HepG2 (cell line): ENCODE measurements around the gene GATD1. TPM values are rescaled to one million over a fixed set of nuclear protein-coding genes. Genes with fewer than 3 reads are reported as not detected.

Experiments used
- HNF4A ChIP-seq: sonication (generic); formaldehyde crosslinking; IDR thresholded peaks from 2 replicates; pipeline ENCODE4 v1.4.0; 2020; ENCODE audit warnings: missing genetic modification reagents
- HNRNPLL ChIP-seq: fragments of 200-400 bp; formaldehyde crosslinking; IDR thresholded peaks from 2 replicates; pipeline ENCODE4 v1.6.1; 2017; ENCODE audit warnings: mild to moderate bottlenecking, low read depth, low read length; ENCODE audit not compliant: poor library complexity, severe bottlenecking
- NR2F2 ChIP-seq: IDR thresholded peaks from 2 replicates; pipeline ENCODE4 v1.6.1; 2012; ENCODE audit warnings: low read depth, inconsistent platforms, borderline replicate concordance
- RBFOX2 ChIP-seq: fragments of 200-400 bp; formaldehyde crosslinking; IDR thresholded peaks from 2 replicates; pipeline ENCODE4 v1.6.1; 2017; ENCODE audit warnings: low read depth, mild to moderate bottlenecking, low read length
- SALL1 ChIP-seq: sonication (generic); formaldehyde crosslinking; IDR thresholded peaks from 2 replicates; pipeline ENCODE4 v1.8.0; 2022; ENCODE audit warnings: mild to moderate bottlenecking, missing genetic modification reagents
- SIX4 ChIP-seq: sonication (generic); formaldehyde crosslinking; IDR thresholded peaks from 2 replicates; pipeline ENCODE4 v1.4.0; 2020; ENCODE audit warnings: missing genetic modification reagents
- ZFAT ChIP-seq: sonication (generic); formaldehyde crosslinking; conservative IDR thresholded peaks from 2 replicates; pipeline ENCODE4 v1.8.1; 2023; ENCODE audit warnings: missing genetic modification reagents, inconsistent platforms
- ZNF17 ChIP-seq: sonication (generic); formaldehyde crosslinking; IDR thresholded peaks from 2 replicates; pipeline ENCODE4 v1.5.0; 2020; ENCODE audit warnings: mild to moderate bottlenecking, missing genetic modification reagents
- ZNF749 ChIP-seq: sonication (generic); formaldehyde crosslinking; IDR thresholded peaks from 2 replicates; pipeline ENCODE4 v1.8.0; 2022; ENCODE audit warnings: mild to moderate bottlenecking, missing genetic modification reagents, moderate library complexity, borderline replicate concordance
- ZSCAN25 ChIP-seq: sonication (generic); formaldehyde crosslinking; IDR thresholded peaks from 2 replicates; pipeline ENCODE4 v1.8.0; 2022; ENCODE audit warnings: mild to moderate bottlenecking, missing genetic modification reagents
- polyA plus RNA-seq, 8 experiments: library from polyadenylated mRNA; depleted of rRNA in 3 of 8; stranded (reverse) in 7 of 8; unstranded in 1 of 8; fragments of >200 nt; fragmentation: Illumina TruSeq in 4 of 8; extraction: Trizol in 4 of 8; gene quantifications; 2 replicates each; pipeline versions ENCODE4 v1.2.1 to v1.2.3, GENCODE V29; 2011 to 2016; ENCODE audit warnings: low read depth in 4 of 8, missing spikeins in 1 of 8, mixed read lengths in 1 of 8; ENCODE audit not compliant: insufficient read depth in 1 of 8
- total RNA-seq, 5 experiments: library from RNA; depleted of rRNA; stranded (reverse); fragments of >200 nt; fragmentation: Illumina TruSeq; extraction: Trizol; gene quantifications; 2 replicates each; pipeline ENCODE4 v1.2.3, GENCODE V29; 2016; ENCODE audit warnings: low read depth in 1 of 5
- TF ChIP-seq, protein P1 (sequence below): sonication (generic); formaldehyde crosslinking; IDR thresholded peaks from 2 replicates; pipeline ENCODE4 v1.9.0; 2022; ENCODE audit warnings: missing genetic modification reagents, mild to moderate bottlenecking, borderline replicate concordance
- TF ChIP-seq, protein P2 (sequence below): sonication (generic); formaldehyde crosslinking; IDR thresholded peaks from 2 replicates; pipeline ENCODE4 v1.5.1; 2020; ENCODE audit warnings: mild to moderate bottlenecking, missing genetic modification reagents, moderate library complexity
- TF ChIP-seq, protein P3 (sequence below): sonication (generic); formaldehyde crosslinking; IDR thresholded peaks from 2 replicates; pipeline ENCODE4 v1.4.0; 2020; ENCODE audit warnings: mild to moderate bottlenecking, missing genetic modification reagents
- TF ChIP-seq, protein P4 (sequence below): IDR thresholded peaks from 2 replicates; pipeline ENCODE4 v1.6.1; 2016; ENCODE audit warnings: missing genetic modification reagents, missing compliant biosample characterization
- TF ChIP-seq, protein P5 (sequence below): sonication (generic); formaldehyde crosslinking; IDR thresholded peaks from 2 replicates; pipeline ENCODE4 v1.4.0; 2020; ENCODE audit warnings: missing genetic modification reagents
- TF ChIP-seq, protein P6 (sequence below): sonication (generic); formaldehyde crosslinking; IDR thresholded peaks from 2 replicates; pipeline ENCODE4 v1.8.1; 2023; ENCODE audit warnings: mild to moderate bottlenecking, moderate library complexity, missing genetic modification reagents
- TF ChIP-seq, protein P7 (sequence below): sonication (generic); formaldehyde crosslinking; IDR thresholded peaks from 2 replicates; pipeline ENCODE4 v1.5.1; 2020; ENCODE audit warnings: mild to moderate bottlenecking, moderate library complexity, missing genetic modification reagents

GATD1 gene
- total and polyA plus RNA-seq, 2 of the 13 experiments (the other 11 are each of a cell fraction or from before 2014, with no cell fraction given), result 31.3 to 60.5 TPM

DNA sequence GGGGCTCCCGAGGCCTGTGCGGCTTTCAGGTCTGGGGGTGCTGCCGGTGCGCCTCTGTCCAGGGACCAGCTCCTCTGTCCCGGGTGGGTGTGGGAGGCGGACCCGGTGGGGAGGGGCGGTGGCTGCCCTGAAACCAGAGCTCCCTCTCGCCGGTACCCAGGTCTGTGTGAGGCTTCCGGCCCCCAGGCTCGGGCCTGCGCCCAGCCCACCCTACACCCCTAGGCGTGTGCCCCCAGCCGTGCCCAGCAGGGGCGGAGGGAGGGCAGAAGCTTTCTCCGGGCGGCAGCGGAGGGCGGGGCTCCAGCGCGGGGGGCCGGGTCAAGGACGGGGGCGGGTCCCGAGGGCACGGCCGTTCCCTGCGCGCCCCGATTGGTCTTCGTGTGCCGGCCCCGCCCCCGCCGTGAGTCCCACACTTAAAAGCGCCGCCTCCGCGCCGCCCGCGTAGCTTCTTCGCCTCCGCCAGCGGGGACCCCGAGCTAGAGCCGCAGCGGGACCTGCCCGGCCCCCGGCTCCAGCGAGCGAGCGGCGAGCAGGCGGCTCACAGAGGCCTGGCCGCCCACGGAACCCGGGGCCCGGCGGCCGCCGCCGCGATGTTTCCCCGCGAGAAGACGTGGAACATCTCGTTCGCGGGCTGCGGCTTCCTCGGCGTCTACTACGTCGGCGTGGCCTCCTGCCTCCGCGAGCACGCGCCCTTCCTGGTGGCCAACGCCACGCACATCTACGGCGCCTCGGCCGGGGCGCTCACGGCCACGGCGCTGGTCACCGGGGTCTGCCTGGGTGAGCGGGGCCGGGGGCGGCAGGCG lies 42.0 kb upstream of the GATD1 start (continued):
- TF ChIP-seq, protein P1, sequence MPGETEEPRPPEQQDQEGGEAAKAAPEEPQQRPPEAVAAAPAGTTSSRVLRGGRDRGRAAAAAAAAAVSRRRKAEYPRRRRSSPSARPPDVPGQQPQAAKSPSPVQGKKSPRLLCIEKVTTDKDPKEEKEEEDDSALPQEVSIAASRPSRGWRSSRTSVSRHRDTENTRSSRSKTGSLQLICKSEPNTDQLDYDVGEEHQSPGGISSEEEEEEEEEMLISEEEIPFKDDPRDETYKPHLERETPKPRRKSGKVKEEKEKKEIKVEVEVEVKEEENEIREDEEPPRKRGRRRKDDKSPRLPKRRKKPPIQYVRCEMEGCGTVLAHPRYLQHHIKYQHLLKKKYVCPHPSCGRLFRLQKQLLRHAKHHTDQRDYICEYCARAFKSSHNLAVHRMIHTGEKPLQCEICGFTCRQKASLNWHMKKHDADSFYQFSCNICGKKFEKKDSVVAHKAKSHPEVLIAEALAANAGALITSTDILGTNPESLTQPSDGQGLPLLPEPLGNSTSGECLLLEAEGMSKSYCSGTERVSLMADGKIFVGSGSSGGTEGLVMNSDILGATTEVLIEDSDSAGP (CRISPR knock-in tag), result peak; percentile 86; the same call in 1 of the 2 replicates
- 0 out of 2 replicates have a peak, but pooled peaks have one; percentile 61 for TF ChIP-seq ZNF749 (CRISPR knock-in tag)
- TF ChIP-seq, protein P2, sequence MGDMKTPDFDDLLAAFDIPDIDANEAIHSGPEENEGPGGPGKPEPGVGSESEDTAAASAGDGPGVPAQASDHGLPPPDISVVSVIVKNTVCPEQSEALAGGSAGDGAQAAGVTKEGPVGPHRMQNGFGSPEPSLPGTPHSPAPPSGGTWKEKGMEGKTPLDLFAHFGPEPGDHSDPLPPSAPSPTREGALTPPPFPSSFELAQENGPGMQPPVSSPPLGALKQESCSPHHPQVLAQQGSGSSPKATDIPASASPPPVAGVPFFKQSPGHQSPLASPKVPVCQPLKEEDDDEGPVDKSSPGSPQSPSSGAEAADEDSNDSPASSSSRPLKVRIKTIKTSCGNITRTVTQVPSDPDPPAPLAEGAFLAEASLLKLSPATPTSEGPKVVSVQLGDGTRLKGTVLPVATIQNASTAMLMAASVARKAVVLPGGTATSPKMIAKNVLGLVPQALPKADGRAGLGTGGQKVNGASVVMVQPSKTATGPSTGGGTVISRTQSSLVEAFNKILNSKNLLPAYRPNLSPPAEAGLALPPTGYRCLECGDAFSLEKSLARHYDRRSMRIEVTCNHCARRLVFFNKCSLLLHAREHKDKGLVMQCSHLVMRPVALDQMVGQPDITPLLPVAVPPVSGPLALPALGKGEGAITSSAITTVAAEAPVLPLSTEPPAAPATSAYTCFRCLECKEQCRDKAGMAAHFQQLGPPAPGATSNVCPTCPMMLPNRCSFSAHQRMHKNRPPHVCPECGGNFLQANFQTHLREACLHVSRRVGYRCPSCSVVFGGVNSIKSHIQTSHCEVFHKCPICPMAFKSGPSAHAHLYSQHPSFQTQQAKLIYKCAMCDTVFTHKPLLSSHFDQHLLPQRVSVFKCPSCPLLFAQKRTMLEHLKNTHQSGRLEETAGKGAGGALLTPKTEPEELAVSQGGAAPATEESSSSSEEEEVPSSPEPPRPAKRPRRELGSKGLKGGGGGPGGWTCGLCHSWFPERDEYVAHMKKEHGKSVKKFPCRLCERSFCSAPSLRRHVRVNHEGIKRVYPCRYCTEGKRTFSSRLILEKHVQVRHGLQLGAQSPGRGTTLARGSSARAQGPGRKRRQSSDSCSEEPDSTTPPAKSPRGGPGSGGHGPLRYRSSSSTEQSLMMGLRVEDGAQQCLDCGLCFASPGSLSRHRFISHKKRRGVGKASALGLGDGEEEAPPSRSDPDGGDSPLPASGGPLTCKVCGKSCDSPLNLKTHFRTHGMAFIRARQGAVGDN (CRISPR knock-in tag), result peak; percentile 61
- no peak for TF ChIP-seq HNF4A (CRISPR knock-in tag)
- TF ChIP-seq, protein P3, sequence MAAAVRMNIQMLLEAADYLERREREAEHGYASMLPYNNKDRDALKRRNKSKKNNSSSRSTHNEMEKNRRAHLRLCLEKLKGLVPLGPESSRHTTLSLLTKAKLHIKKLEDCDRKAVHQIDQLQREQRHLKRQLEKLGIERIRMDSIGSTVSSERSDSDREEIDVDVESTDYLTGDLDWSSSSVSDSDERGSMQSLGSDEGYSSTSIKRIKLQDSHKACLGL, result 0 out of 2 replicates have a peak, but pooled peaks have one; percentile 20
- TF ChIP-seq, protein P4, sequence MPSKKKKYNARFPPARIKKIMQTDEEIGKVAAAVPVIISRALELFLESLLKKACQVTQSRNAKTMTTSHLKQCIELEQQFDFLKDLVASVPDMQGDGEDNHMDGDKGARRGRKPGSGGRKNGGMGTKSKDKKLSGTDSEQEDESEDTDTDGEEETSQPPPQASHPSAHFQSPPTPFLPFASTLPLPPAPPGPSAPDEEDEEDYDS (CRISPR knock-in tag), result peak; percentile 97
- TF ChIP-seq SIX4 (CRISPR knock-in tag), result no peak
- TF ChIP-seq NR2F2, result peak; percentile 20; the same call in 1 of the 2 replicates
- peak; percentile 38; the same call in 1 of the 2 replicates for TF ChIP-seq SALL1
- no peak for TF ChIP-seq ZFAT
- peak; percentile 56 for TF ChIP-seq ZSCAN25 (CRISPR knock-in tag)
- TF ChIP-seq, protein P5, sequence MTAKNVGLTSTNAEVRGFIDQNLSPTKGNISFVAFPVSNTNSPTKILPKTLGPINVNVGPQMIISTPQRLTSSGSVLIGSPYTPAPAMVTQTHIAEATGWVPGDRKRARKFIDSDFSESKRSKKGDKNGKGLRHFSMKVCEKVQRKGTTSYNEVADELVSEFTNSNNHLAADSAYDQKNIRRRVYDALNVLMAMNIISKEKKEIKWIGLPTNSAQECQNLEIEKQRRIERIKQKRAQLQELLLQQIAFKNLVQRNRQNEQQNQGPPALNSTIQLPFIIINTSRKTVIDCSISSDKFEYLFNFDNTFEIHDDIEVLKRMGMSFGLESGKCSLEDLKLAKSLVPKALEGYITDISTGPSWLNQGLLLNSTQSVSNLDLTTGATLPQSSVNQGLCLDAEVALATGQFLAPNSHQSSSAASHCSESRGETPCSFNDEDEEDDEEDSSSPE (CRISPR knock-in tag), result no peak
- no peak; the same call in 1 of the 2 replicates for TF ChIP-seq ZNF17 (CRISPR knock-in tag)
- TF ChIP-seq, protein P6, sequence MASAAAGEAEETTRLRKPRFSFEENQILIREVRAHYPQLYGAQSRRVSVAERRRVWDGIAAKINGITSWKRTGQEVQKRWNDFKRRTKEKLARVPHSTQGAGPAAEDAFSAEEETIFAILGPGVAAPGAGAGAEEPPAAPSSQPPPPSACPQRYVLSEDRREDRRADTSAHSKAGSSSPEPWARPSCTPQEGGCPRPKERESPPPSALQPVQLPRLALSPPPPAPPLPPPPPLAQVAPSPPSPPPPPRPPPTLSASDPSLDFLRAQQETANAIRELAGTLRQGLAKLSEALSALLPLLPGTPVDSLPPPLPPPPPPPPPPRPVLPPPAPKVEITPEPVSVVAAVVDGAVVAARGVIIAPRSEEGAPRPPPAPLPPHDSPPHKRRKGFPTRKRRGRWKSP (CRISPR knock-in tag), result peak; percentile 3; the same call in 1 of the 2 replicates
- TF ChIP-seq, protein P7, sequence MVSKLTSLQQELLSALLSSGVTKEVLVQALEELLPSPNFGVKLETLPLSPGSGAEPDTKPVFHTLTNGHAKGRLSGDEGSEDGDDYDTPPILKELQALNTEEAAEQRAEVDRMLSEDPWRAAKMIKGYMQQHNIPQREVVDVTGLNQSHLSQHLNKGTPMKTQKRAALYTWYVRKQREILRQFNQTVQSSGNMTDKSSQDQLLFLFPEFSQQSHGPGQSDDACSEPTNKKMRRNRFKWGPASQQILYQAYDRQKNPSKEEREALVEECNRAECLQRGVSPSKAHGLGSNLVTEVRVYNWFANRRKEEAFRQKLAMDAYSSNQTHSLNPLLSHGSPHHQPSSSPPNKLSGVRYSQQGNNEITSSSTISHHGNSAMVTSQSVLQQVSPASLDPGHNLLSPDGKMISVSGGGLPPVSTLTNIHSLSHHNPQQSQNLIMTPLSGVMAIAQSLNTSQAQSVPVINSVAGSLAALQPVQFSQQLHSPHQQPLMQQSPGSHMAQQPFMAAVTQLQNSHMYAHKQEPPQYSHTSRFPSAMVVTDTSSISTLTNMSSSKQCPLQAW, result peak; percentile 42
- TF ChIP-seq HNRNPLL, result peak; percentile 82
- peak; percentile 99 for TF ChIP-seq RBFOX2
